ENCODE data around the gene ZBED6. TPM values are rescaled to one million over a fixed set of nuclear protein-coding genes. Genes with fewer than 3 reads are reported as not detected.

ZBED6 gene
- total RNA-seq, 2 experiments from 2014 or later, result 18.6 to 21.1 TPM

GRCh38 chr1:203765029-203765837 is 30.2 kb upstream of the ZBED6 start, which contains the start of gene LAX1:
TSS of gene LAX1 (plus strand) at chr1:203765183. CDS start at chr1:203765566, 383 bp downstream.
- Mint-ChIP-seq H3K27me3 (no peaks in the 10 kb centered on the region), H3K4me1 (peaks cover 52% of the 10 kb centered on the region), H3K27ac (peak within 1 kb of the TSS; percentile 100), H3K36me3 (peaks cover 12% of the 10 kb centered on the region), H3K4me3 (peak within 1 kb of the TSS; percentile 87), H3K9me3 (ENCODE audit: low read depth) (no peaks in the 10 kb centered on the region)
- CTCF ChIA-PET, result interaction anchor here (0.8 to 2.8 kb wide), 17 partner anchors 10 to 666 kb away, joined by 3 to 14 read pairs (median 4); partner anchors contain the start of genes ATP2B4, ZBED6 and ZC3H11A
- DNase-seq (peak; percentile 91), ATAC-seq (peak; percentile 89)

DNA sequence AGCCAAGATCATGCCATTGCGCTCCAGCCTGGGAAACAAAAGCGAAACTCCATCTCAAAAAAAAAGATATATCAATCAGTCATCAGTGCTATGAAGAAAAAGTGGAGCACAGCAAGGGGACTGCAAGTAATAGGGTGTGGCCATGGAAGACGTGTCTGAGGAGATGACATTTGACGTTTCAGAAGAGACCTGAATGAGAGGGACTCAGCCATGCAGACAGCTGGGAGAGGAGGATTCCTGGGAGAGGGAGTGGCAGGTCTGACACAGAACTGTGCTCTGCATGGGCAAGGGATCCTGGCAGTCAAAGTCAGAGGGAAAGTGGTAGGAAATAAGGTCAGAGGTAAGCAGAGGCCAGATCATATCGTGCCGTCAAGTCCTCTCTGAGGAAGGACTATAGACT is 27.2 kb upstream of the ZBED6 start:
- Mint-ChIP-seq H3K4me1 (peaks cover 53% of the 10 kb centered on the region), H3K27ac (peak overlapping the region; percentile 40), H3K9me3 (ENCODE audit: low read depth) (no peaks in the 10 kb centered on the region), H3K27me3 (no peaks in the 10 kb centered on the region), H3K4me3 (no peak overlapping the region), H3K36me3 (peaks cover 30% of the 10 kb centered on the region)
- CTCF ChIA-PET, result no interaction called here
- no peak for ATAC-seq
- no peak for DNase-seq

DNA sequence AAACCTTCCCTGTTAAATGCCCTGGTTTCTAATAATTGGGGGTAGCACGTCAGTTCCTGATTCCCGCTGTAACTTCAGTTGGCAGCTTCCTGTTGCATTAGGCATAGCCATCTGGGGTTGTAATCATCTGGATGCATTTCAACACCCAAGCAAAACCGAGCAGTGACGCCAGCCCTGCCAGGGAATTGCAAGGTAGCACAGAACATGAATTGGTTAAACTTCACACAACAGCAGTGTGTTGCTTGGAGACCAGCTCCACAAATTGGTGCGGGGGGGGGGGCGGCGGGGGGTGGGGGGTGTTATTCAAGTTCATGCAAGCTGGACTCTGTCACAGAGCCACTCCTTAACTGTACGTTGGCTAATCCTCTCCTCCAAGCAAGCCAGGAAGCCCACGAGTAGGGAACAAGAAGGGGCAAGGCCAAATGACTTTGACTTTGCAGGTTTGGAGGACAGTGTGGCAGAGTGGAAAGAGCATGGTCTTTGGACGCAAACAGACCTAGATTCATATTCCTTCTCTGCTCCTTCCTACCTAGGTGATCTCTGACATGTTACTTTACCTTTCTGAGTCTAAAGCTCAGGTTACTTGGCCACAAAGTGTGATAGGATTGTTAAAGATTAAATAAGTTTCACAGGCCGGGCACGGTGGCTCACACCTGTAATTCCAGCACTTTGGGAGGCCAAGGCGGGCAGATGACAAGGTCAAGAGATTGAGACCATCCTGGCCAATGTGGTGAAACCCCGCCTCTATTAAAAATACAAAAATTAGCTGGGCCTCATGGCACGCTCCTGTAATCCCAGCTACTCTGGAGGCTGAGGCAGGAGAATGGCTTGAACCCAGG is 25.7 kb upstream of the ZBED6 start:
- H3K27ac Mint-ChIP-seq, result no peak overlapping the region
- H3K36me3 Mint-ChIP-seq, result peaks cover 38% of the 10 kb centered on the region

DNA sequence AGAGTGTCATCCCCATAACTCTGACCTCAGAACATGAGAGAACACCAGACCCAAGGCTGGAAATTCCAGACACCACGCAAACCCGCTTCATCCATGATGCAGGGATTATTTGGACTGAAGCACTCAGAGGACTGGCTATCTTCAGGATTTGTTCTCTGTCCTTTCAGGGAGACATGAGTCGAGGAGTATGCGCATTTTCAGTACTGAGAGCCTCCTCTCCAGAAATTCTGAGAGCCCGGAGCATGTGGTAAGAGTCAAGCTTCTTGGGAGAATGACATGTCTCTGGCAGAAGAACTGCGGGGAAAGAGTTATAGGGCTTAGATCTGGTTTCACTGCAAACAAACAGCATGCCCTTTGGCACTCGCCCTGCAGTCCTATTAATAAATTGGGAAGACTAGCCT is 23.5 kb upstream of the ZBED6 start:
- Mint-ChIP-seq H3K27ac (no peak overlapping the region), H3K9me3 (ENCODE audit: low read depth) (no peaks in the 10 kb centered on the region), H3K36me3 (peaks cover 45% of the 10 kb centered on the region)

More for the DNA sequence above, 25.7 kb upstream of the ZBED6 start:
- H3K27me3 Mint-ChIP-seq, result no peaks in the 10 kb centered on the region
- no peaks in the 10 kb centered on the region for H3K9me3 Mint-ChIP-seq (ENCODE audit: low read depth)
- no peak for ATAC-seq
- CTCF ChIA-PET, result interaction anchor here (0.8 to 1.0 kb wide), 2 partner anchors 11 to 19 kb away, joined by 3 read pairs; no protein-coding TSS in a partner anchor
- no peak overlapping the region for H3K4me3 Mint-ChIP-seq
- peaks cover 39% of the 10 kb centered on the region for H3K4me1 Mint-ChIP-seq
- no peak for DNase-seq

DNA sequence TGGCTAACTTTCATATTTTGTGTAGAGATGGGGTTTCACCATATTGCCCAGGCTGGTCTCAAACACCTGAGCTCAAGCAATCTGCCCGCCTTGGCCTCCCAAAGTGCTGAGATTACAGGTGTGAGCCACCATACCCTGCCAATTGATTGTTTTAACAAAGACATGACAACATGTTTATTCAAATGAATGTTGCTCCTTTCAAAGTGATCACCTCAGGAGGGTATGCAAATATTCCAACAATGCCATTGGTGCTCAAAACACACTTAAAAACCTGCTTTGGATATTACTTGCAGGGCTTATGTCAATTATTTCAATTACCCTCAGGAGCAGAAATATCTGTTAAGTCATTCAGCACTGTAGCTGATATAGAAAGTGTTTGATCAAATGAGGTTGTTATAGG is 22.6 kb upstream of the ZBED6 start:
- Mint-ChIP-seq H3K9me3 (ENCODE audit: low read depth) (no peaks in the 10 kb centered on the region), H3K36me3 (peaks cover 43% of the 10 kb centered on the region), H3K27me3 (no peaks in the 10 kb centered on the region), H3K4me1 (peaks cover 22% of the 10 kb centered on the region), H3K27ac (no peak overlapping the region), H3K4me3 (no peak overlapping the region)
- ATAC-seq (no peak), DNase-seq (no peak)
- CTCF ChIA-PET, result interaction anchor here (0.7 kb wide), 1 partner anchor 98 kb away, joined by 3 read pairs; no protein-coding TSS in a partner anchor

More for the DNA sequence above, 23.5 kb upstream of the ZBED6 start:
- DNase-seq, result no peak
- ATAC-seq, result no peak
- peaks cover 27% of the 10 kb centered on the region for H3K4me1 Mint-ChIP-seq
- no peaks in the 10 kb centered on the region for H3K27me3 Mint-ChIP-seq
- H3K4me3 Mint-ChIP-seq, result no peak overlapping the region
- CTCF ChIA-PET, result no interaction called here

DNA sequence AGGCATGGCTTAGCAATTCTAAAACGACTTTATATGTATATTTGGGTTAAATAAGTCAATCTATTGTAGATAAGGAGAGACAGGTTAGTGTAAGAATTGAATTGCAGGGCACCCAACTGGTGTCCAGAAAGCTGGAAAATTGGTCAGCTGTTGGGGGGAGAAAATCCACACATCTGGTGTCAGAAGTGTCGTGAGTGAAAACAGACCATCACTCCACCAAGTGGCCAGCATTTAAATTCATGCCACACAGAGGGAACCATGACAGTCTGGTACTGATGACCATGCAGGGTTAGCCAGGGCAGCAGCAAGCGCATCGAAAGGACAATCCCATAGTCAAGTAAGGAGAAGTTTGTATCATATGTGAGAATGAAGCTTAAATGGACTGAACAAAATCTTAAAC is 18.8 kb upstream of the ZBED6 start:
- DNase-seq (no peak), ATAC-seq (peak; percentile 47)
- no peaks in the 10 kb centered on the region for H3K9me3 Mint-ChIP-seq (ENCODE audit: low read depth)
- peaks cover 3% of the 10 kb centered on the region for H3K4me1 Mint-ChIP-seq
- no peaks in the 10 kb centered on the region for H3K27me3 Mint-ChIP-seq
- no peak overlapping the region for H3K27ac Mint-ChIP-seq
- H3K4me3 Mint-ChIP-seq, result no peak overlapping the region
- CTCF ChIA-PET, result interaction anchor here (0.7 to 1.1 kb wide), 4 partner anchors 23 to 273 kb away, joined by 3 to 5 read pairs (median 3); no protein-coding TSS in a partner anchor
- H3K36me3 Mint-ChIP-seq, result peaks cover 30% of the 10 kb centered on the region

DNA sequence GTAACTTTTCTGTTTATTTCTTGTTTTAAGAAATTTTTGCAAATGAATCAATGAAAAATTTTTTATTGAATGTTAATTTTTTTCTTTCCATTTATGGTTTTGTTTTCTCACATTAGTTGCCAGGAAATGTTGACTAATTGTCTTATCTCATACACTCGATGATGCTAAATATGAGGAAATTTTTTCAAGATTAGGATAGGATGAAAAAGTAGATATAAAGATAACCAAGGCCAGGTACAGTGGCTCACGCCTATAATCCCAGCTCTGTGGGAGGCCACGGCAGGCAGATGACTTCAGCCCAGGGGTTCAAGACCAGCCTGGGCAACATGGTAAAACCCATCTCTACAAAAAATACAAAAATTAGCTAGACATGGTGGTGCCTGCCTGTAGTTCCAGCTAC is 17.8 kb upstream of the ZBED6 start:
- Mint-ChIP-seq H3K27me3 (no peaks in the 10 kb centered on the region), H3K27ac (no peak overlapping the region), H3K4me3 (no peak overlapping the region), H3K9me3 (ENCODE audit: low read depth) (no peaks in the 10 kb centered on the region), H3K36me3 (peaks cover 25% of the 10 kb centered on the region), H3K4me1 (peaks cover 3% of the 10 kb centered on the region)
- ATAC-seq, result no peak
- DNase-seq, result no peak
- CTCF ChIA-PET, result interaction anchor here (0.6 to 1.1 kb wide), 4 partner anchors 22 to 274 kb away, joined by 3 to 5 read pairs (median 3); no protein-coding TSS in a partner anchor

- Mint-ChIP-seq H3K4me1 (peaks cover 3% of the 10 kb centered on the region), H3K27ac (no peak overlapping the region), H3K9me3 (ENCODE audit: low read depth) (no peaks in the 10 kb centered on the region), H3K36me3 (peaks cover 19% of the 10 kb centered on the region), H3K4me3 (no peak overlapping the region), H3K27me3 (no peaks in the 10 kb centered on the region)
- CTCF ChIA-PET, result no interaction called here
- no peak for ATAC-seq
- no peak for DNase-seq
Observed at GRCh38 chr1:203778146-203778545, 17.3 kb upstream of the ZBED6 start.

DNA sequence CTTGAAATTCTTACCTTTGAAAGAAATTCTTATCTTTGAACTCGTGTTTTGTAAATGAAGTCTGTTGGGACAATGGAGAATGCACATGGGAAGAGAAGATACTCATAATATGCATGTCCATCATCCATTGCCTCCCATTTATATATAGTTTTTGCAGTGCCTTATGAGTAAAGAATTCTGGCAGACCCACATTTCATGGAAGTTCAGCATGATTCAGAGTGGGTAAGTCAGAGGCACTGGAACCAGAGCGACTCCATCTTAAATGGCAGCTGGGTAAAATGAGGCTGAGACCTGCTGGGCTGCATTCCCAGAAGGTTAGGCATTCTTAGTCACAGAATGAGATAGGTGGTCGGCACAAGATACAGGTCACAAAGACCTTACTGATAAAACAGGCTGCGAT is 16.6 kb upstream of the ZBED6 start:
- Mint-ChIP-seq H3K4me1 (peaks cover 3% of the 10 kb centered on the region), H3K27me3 (no peaks in the 10 kb centered on the region), H3K4me3 (no peak overlapping the region), H3K27ac (no peak overlapping the region), H3K9me3 (ENCODE audit: low read depth) (no peaks in the 10 kb centered on the region), H3K36me3 (peaks cover 17% of the 10 kb centered on the region)
- CTCF ChIA-PET, result no interaction called here
- ATAC-seq (no peak), DNase-seq (no peak)

- H3K27me3 Mint-ChIP-seq, result no peaks in the 10 kb centered on the region
- H3K4me3 Mint-ChIP-seq, result no peak overlapping the region
- CTCF ChIA-PET, result interaction anchor here (1.1 kb wide), 1 partner anchor 40 kb away, joined by 3 read pairs; no protein-coding TSS in a partner anchor
- H3K27ac Mint-ChIP-seq, result no peak overlapping the region
- H3K4me1 Mint-ChIP-seq, result no peaks in the 10 kb centered on the region
- DNase-seq (no peak), ATAC-seq (no peak)
- H3K9me3 Mint-ChIP-seq (ENCODE audit: low read depth), result no peaks in the 10 kb centered on the region
- H3K36me3 Mint-ChIP-seq, result no peaks in the 10 kb centered on the region
Observed at GRCh38 chr1:203781962-203782361, 13.5 kb upstream of the ZBED6 start.

GRCh38 chr1:203789966-203790365 is 5.5 kb upstream of the ZBED6 start:
- no peak for ATAC-seq
- H3K27me3 Mint-ChIP-seq, result no peaks in the 10 kb centered on the region
- H3K4me1 Mint-ChIP-seq, result peaks cover 3% of the 10 kb centered on the region
- H3K27ac Mint-ChIP-seq, result no peak overlapping the region
- H3K9me3 Mint-ChIP-seq (ENCODE audit: low read depth), result no peaks in the 10 kb centered on the region
- CTCF ChIA-PET, result no interaction called here
- no peaks in the 10 kb centered on the region for H3K36me3 Mint-ChIP-seq
- DNase-seq, result no peak
- H3K4me3 Mint-ChIP-seq, result no peak overlapping the region

DNA sequence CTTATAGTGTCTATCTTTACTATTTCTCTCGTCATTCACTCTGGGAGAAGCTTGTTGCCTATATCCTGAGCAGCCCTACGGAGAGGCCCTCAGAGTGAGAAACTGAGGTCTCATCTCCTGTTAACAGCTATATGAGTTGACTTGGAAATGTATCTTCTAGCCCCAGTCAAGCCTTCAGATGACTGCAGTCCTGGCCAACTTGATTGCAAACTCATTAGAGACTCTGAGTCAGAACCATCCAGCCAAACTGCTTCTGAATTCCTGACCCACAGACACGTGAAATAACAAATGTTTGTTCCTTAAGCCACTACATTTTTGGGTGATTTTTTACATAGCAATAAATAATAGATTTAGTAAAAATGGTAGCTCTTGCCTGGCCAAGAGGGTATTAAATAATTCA is 3.9 kb upstream of the ZBED6 start:
- H3K27me3 Mint-ChIP-seq, result no peaks in the 10 kb centered on the region
- H3K4me3 Mint-ChIP-seq, result no peak overlapping the region
- peaks cover 4% of the 10 kb centered on the region for H3K36me3 Mint-ChIP-seq
- peaks cover 10% of the 10 kb centered on the region for H3K4me1 Mint-ChIP-seq
- CTCF ChIA-PET, result interaction anchor here (0.8 kb wide), 1 partner anchor 519 kb away, joined by 4 read pairs; no protein-coding TSS in a partner anchor
- ATAC-seq, result no peak
- no peaks in the 10 kb centered on the region for H3K9me3 Mint-ChIP-seq (ENCODE audit: low read depth)
- no peak overlapping the region for H3K27ac Mint-ChIP-seq
- no peak for DNase-seq

- peaks cover 11% of the 10 kb centered on the region for H3K36me3 Mint-ChIP-seq
- no peaks in the 10 kb centered on the region for H3K9me3 Mint-ChIP-seq (ENCODE audit: low read depth)
- ATAC-seq (no peak), DNase-seq (no peak)
- H3K27ac Mint-ChIP-seq, result no peak overlapping the region
- no peaks in the 10 kb centered on the region for H3K27me3 Mint-ChIP-seq
- peaks cover 18% of the 10 kb centered on the region for H3K4me1 Mint-ChIP-seq
- CTCF ChIA-PET, result no interaction called here
- H3K4me3 Mint-ChIP-seq, result no peak overlapping the region
Observed at GRCh38 chr1:203792486-203792885, 2.9 kb upstream of the ZBED6 start.
